HepG2 (cell line): ENCODE measurements around the gene SYNGAP1. TPM values are rescaled to one million over a fixed set of nuclear protein-coding genes. Genes with fewer than 3 reads are reported as not detected.

Experiments used
- ETV5 ChIP-seq: IDR thresholded peaks from 2 replicates; pipeline ENCODE4 v1.6.1; 2018; ENCODE audit warnings: missing biosample characterization, missing genetic modification reagents, inconsistent platforms, borderline replicate concordance
- RFX3 ChIP-seq: IDR thresholded peaks from 2 replicates; pipeline ENCODE4 v1.6.1; 2016; ENCODE audit warnings: missing biosample characterization, missing genetic modification reagents
- SP1 ChIP-seq, 2 experiments: fragments of 450-650 bp in 1 of 2; sonication (generic) in 1 of 2; formaldehyde crosslinking in 1 of 2; IDR thresholded peaks; 2 replicates each; pipeline versions ENCODE4 v1.4.0 to v1.6.1; 2016 to 2020; ENCODE audit warnings: missing genetic modification reagents in 1 of 2
- TAF1 ChIP-seq: sonication (generic); formaldehyde crosslinking; IDR thresholded peaks from 2 replicates; pipeline ENCODE4 v1.4.0; 2020; ENCODE audit warnings: missing genetic modification reagents
- ZBTB42 ChIP-seq: sonication (generic); formaldehyde crosslinking; IDR thresholded peaks from 2 replicates; pipeline ENCODE4 v1.5.0; 2020; ENCODE audit warnings: mild to moderate bottlenecking, missing genetic modification reagents
- ZNF652 ChIP-seq: IDR thresholded peaks from 2 replicates; pipeline ENCODE4 v1.6.1; 2016; ENCODE audit warnings: low read depth, borderline replicate concordance
- polyA plus RNA-seq, 8 experiments: library from polyadenylated mRNA; depleted of rRNA in 3 of 8; stranded (reverse) in 7 of 8; unstranded in 1 of 8; fragments of >200 nt; fragmentation: Illumina TruSeq in 4 of 8; extraction: Trizol in 4 of 8; gene quantifications; 2 replicates each; pipeline versions ENCODE4 v1.2.1 to v1.2.3, GENCODE V29; 2011 to 2016; ENCODE audit warnings: low read depth in 4 of 8, missing spikeins in 1 of 8, mixed read lengths in 1 of 8; ENCODE audit not compliant: insufficient read depth in 1 of 8
- total RNA-seq, 5 experiments: library from RNA; depleted of rRNA; stranded (reverse); fragments of >200 nt; fragmentation: Illumina TruSeq; extraction: Trizol; gene quantifications; 2 replicates each; pipeline ENCODE4 v1.2.3, GENCODE V29; 2016; ENCODE audit warnings: low read depth in 1 of 5
- TF ChIP-seq, protein P1 (sequence below): sonication (generic); formaldehyde crosslinking; IDR thresholded peaks from 2 replicates; pipeline ENCODE4 v1.5.1; 2020; ENCODE audit warnings: mild to moderate bottlenecking, missing genetic modification reagents, borderline replicate concordance
- TF ChIP-seq, protein P2 (sequence below): sonication (generic); formaldehyde crosslinking; IDR thresholded peaks from 2 replicates; pipeline ENCODE4 v1.4.0; 2020; ENCODE audit warnings: missing genetic modification reagents, mild to moderate bottlenecking, borderline replicate concordance
- TF ChIP-seq, protein P3 (sequence below): sonication (generic); formaldehyde crosslinking; IDR thresholded peaks from 2 replicates; pipeline ENCODE4 v1.5.1; 2020; ENCODE audit warnings: mild to moderate bottlenecking, missing genetic modification reagents, moderate library complexity

Gene SYNGAP1
- total and polyA plus RNA-seq, 2 of the 13 experiments (the other 11 are each of a cell fraction or from before 2014, with no cell fraction given), result 0.75 to 1.1 TPM

DNA sequence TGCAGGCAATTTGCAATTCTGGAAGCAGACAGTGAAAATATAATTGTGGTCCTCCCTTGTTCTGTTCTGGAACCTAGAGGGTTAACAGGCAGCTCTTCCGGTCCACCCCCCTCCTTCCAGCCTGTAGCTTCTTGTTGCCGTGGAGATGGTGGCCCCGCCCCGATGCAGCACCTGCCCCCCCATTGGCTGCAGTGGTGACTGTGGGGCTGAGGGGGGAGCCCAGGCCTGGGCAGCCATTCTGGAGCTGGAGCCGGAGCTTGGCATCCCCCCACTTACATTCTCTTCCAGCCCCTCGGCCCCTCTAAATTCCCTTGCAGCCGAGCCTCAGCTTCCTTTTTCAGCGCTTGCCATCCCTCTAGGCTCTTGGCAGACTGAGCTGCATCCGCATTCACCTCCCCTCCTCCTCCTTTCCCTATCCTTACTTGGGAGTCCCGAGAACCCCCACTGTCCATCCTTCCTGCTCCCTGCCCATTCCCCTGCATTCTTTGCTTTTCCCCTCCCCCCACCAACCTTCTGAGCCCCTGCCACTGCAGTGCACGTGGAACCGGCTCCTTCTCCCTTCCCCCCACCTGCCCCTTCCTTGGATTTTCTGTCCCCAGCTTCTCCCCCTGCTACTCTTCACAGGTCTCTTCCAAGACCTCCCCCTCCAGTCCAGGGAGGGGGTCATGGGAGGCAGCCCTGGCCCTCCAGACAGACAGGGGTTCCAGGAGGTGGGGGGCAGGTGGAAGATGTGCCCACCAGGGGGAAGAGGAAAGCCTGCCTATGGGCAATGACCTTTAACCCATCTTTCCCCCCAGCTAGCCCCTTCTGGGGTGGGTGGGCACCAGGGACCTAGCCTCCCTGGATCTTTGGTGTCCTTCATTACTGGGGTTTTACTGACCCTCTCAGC lies 11.4 kb downstream of the SYNGAP1 start (continued):
- TF ChIP-seq ZNF652, result peak; percentile 97
- TF ChIP-seq TAF1 (CRISPR knock-in tag), result no peak
- TF ChIP-seq ZBTB42, result no peak
- TF ChIP-seq SP1 (IDR thresholded peaks at IDR 0.05), result no peak
- peak; percentile 46; the same call in 1 of the 2 replicates for TF ChIP-seq SP1 (CRISPR knock-in tag; IDR thresholded peaks at IDR 0.05)
- peak; percentile 89 for TF ChIP-seq ETV5 (CRISPR knock-in tag)
- TF ChIP-seq, protein P1, sequence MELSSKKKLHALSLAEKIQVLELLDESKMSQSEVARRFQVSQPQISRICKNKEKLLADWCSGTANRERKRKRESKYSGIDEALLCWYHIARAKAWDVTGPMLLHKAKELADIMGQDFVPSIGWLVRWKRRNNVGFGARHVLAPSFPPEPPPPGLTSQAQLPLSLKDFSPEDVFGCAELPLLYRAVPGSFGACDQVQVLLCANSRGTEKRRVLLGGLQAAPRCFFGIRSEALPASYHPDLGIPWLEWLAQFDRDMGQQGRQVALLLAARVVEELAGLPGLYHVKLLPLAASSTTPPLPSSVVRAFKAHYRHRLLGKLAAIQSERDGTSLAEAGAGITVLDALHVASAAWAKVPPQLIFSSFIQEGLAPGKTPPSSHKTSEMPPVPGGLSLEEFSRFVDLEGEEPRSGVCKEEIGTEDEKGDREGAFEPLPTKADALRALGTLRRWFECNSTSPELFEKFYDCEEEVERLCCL (CRISPR knock-in tag), result no peak
- peak; percentile 79 for TF ChIP-seq RFX3
- TF ChIP-seq, protein P2, sequence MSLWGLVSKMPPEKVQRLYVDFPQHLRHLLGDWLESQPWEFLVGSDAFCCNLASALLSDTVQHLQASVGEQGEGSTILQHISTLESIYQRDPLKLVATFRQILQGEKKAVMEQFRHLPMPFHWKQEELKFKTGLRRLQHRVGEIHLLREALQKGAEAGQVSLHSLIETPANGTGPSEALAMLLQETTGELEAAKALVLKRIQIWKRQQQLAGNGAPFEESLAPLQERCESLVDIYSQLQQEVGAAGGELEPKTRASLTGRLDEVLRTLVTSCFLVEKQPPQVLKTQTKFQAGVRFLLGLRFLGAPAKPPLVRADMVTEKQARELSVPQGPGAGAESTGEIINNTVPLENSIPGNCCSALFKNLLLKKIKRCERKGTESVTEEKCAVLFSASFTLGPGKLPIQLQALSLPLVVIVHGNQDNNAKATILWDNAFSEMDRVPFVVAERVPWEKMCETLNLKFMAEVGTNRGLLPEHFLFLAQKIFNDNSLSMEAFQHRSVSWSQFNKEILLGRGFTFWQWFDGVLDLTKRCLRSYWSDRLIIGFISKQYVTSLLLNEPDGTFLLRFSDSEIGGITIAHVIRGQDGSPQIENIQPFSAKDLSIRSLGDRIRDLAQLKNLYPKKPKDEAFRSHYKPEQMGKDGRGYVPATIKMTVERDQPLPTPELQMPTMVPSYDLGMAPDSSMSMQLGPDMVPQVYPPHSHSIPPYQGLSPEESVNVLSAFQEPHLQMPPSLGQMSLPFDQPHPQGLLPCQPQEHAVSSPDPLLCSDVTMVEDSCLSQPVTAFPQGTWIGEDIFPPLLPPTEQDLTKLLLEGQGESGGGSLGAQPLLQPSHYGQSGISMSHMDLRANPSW (CRISPR knock-in tag), result no peak
- TF ChIP-seq, protein P3, sequence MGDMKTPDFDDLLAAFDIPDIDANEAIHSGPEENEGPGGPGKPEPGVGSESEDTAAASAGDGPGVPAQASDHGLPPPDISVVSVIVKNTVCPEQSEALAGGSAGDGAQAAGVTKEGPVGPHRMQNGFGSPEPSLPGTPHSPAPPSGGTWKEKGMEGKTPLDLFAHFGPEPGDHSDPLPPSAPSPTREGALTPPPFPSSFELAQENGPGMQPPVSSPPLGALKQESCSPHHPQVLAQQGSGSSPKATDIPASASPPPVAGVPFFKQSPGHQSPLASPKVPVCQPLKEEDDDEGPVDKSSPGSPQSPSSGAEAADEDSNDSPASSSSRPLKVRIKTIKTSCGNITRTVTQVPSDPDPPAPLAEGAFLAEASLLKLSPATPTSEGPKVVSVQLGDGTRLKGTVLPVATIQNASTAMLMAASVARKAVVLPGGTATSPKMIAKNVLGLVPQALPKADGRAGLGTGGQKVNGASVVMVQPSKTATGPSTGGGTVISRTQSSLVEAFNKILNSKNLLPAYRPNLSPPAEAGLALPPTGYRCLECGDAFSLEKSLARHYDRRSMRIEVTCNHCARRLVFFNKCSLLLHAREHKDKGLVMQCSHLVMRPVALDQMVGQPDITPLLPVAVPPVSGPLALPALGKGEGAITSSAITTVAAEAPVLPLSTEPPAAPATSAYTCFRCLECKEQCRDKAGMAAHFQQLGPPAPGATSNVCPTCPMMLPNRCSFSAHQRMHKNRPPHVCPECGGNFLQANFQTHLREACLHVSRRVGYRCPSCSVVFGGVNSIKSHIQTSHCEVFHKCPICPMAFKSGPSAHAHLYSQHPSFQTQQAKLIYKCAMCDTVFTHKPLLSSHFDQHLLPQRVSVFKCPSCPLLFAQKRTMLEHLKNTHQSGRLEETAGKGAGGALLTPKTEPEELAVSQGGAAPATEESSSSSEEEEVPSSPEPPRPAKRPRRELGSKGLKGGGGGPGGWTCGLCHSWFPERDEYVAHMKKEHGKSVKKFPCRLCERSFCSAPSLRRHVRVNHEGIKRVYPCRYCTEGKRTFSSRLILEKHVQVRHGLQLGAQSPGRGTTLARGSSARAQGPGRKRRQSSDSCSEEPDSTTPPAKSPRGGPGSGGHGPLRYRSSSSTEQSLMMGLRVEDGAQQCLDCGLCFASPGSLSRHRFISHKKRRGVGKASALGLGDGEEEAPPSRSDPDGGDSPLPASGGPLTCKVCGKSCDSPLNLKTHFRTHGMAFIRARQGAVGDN, result peak; percentile 13; the same call in 1 of the 2 replicates
